NCI-H1092 (cell line): ENCODE data around the gene BDKRB2.

Experiments
- DNase-seq: peaks from one replicate; lab custom pipeline; 2025; lab: John Stamatoyannopoulos, UW

The BDKRB2 gene

GRCh38 chr14:96272777-96273473 is 68.3 kb downstream of the BDKRB2 start:
- no peak for DNase-seq

- DNase-seq, result no peak
Observed at GRCh38 chr14:96273629-96274028, 69.0 kb downstream of the BDKRB2 start.

- DNase-seq, result no peak
Observed at GRCh38 chr14:96274122-96274521, 69.5 kb downstream of the BDKRB2 start.

GRCh38 chr14:96274543-96274942 is 69.9 kb downstream of the BDKRB2 start:
- no peak for DNase-seq

- DNase-seq, result peak; percentile 67
Observed at GRCh38 chr14:96275177-96276112, 70.8 kb downstream of the BDKRB2 start.

GRCh38 chr14:96277890-96278289 is 73.3 kb downstream of the BDKRB2 start:
- DNase-seq, result no peak

GRCh38 chr14:96279564-96279963 is 74.9 kb downstream of the BDKRB2 start:
- DNase-seq, result no peak

- no peak for DNase-seq
Observed at GRCh38 chr14:96280104-96280503, 75.5 kb downstream of the BDKRB2 start.

GRCh38 chr14:96281486-96281885 is 76.8 kb downstream of the BDKRB2 start:
- DNase-seq, result no peak

GRCh38 chr14:96284008-96284407 is 79.4 kb downstream of the BDKRB2 start:
- DNase-seq, result no peak

- no peak for DNase-seq
Observed at GRCh38 chr14:96284430-96284829, 79.8 kb downstream of the BDKRB2 start.

- no peak for DNase-seq
Observed at GRCh38 chr14:96285667-96286066, 81.0 kb downstream of the BDKRB2 start.

- DNase-seq, result no peak
Observed at GRCh38 chr14:96286251-96286650, 81.6 kb downstream of the BDKRB2 start.

- no peak for DNase-seq
Observed at GRCh38 chr14:96287856-96288255, 83.2 kb downstream of the BDKRB2 start.
